ENCODE results near the gene KCNIP4. TPM values are rescaled to one million over a fixed set of nuclear protein-coding genes. Genes with fewer than 3 reads are reported as not detected.

Gene KCNIP4
- total and polyA plus RNA-seq, 2 of the 4 experiments (the other 2 are of a cell fraction) = not detected

DNA sequence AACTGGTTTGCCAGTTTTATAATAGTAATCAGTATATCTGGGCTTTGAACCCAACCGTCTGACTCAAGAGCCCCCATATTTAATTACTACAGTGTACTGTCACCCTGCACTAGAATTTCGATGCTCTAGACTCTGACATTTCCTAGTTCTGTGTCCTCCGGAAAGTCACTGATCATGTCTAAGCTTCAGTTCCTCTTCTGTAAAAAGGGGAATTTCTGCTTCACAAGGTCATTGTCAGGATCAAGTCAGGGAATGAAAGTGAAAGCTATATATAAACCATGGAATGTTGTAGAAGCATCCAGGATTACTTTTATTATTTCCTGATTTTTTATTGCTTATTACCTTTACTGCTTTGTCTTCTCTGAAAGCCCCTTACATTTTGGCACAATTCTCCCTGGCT, 4.0 kb upstream of the KCNIP4 start:
- Histone ChIP-seq H4K5ac (ENCODE audit: low read depth, low read length) (no peak overlapping the region), H3K4ac (ENCODE audit: low read depth, low read length) (no peak overlapping the region), H2BK20ac (ENCODE audit: low read depth, low read length) (no peak overlapping the region), H3K4me1 (ENCODE audit: control insufficient read depth, insufficient read depth, low read length) (no peaks in the 10 kb centered on the region), H3K36me3 (ENCODE audit: control insufficient read depth, insufficient read depth, low read length) (no peaks in the 10 kb centered on the region), H2BK5ac (ENCODE audit: low read depth, low read length, poor library complexity, severe bottlenecking) (no peak overlapping the region), H3K14ac (replicated peaks; ENCODE audit: low read depth, low read length) (no peak overlapping the region), H3K27ac (ENCODE audit: insufficient read depth, low read length) (no peak overlapping the region), H4K91ac (ENCODE audit: insufficient read depth, low read depth, low read length) (no peak overlapping the region), H2AK9ac (replicated peaks; ENCODE audit: low read depth, low read length, poor library complexity) (no peak overlapping the region), H3K23ac (ENCODE audit: low read depth, low read length) (no peak overlapping the region), H2BK120ac (ENCODE audit: low read depth, low read length) (no peak overlapping the region), H3K18ac (ENCODE audit: low read depth, low read length) (no peak overlapping the region), H2AK5ac (ENCODE audit: low read depth, low read length) (no peak overlapping the region), H4K20me1 (ENCODE audit: insufficient read depth, low read length) (no peaks in the 10 kb centered on the region), H3K79me1 (ENCODE audit: low read depth in 1 of 2, low read length in 2 of 2) (no peaks in the 10 kb centered on the region), H3K4me3 (ENCODE audit: insufficient read depth, low read depth, low read length) (no peak overlapping the region), H3K56ac (ENCODE audit: extremely low read depth, insufficient read depth, low read length) (no peak overlapping the region), H3K27me3 (ENCODE audit: control insufficient read depth, insufficient read depth, low read length) (peaks cover 17% of the 10 kb centered on the region), H3K9me3 (ENCODE audit: control insufficient read depth, insufficient read depth, low read length) (no peaks in the 10 kb centered on the region), H2BK15ac (ENCODE audit: low read depth, low read length) (no peak overlapping the region), H2AFZ (replicated peaks; ENCODE audit: low read length, poor library complexity) (no peak overlapping the region), H3K4me2 (ENCODE audit: low read depth, low read length) (no peak overlapping the region), H3K9ac (ENCODE audit: low read depth, low read length) (no peak overlapping the region), H3K9me1 (ENCODE audit: insufficient read depth, low read length) (no peaks in the 10 kb centered on the region), H4K8ac (ENCODE audit: low read depth in 2 of 2, low read length in 2 of 2) (no peak overlapping the region)
- TF ChIP-seq FOS (IDR thresholded peaks at IDR 0.05; ENCODE audit: low read depth, low read length) = no peak
- TF ChIP-seq SMC3 (IDR thresholded peaks at IDR 0.05; ENCODE audit: low read depth, low read length) = no peak
- no peak for TF ChIP-seq RCOR1 (IDR thresholded peaks at IDR 0.05; ENCODE audit: insufficient replicate concordance, low read length)
- TF ChIP-seq RAD21 (IDR thresholded peaks at IDR 0.05; ENCODE audit: low read length) = no peak
- TF ChIP-seq, protein P1, sequence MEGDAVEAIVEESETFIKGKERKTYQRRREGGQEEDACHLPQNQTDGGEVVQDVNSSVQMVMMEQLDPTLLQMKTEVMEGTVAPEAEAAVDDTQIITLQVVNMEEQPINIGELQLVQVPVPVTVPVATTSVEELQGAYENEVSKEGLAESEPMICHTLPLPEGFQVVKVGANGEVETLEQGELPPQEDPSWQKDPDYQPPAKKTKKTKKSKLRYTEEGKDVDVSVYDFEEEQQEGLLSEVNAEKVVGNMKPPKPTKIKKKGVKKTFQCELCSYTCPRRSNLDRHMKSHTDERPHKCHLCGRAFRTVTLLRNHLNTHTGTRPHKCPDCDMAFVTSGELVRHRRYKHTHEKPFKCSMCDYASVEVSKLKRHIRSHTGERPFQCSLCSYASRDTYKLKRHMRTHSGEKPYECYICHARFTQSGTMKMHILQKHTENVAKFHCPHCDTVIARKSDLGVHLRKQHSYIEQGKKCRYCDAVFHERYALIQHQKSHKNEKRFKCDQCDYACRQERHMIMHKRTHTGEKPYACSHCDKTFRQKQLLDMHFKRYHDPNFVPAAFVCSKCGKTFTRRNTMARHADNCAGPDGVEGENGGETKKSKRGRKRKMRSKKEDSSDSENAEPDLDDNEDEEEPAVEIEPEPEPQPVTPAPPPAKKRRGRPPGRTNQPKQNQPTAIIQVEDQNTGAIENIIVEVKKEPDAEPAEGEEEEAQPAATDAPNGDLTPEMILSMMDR (conservative IDR thresholded peaks at IDR 0.05; ENCODE audit: low read depth, low read length) = no peak
- no peak for TF ChIP-seq CEBPB (IDR thresholded peaks at IDR 0.05; ENCODE audit: low read depth, low read length)
- TF ChIP-seq RFX5 (IDR thresholded peaks at IDR 0.05; ENCODE audit: low read depth, low read length) = no peak
- no peak for TF ChIP-seq MAZ (IDR thresholded peaks at IDR 0.05; ENCODE audit: borderline replicate concordance, low read depth, low read length)
- no peak for TF ChIP-seq BHLHE40 (IDR thresholded peaks at IDR 0.05; ENCODE audit: low read depth, low read length)
- TF ChIP-seq MXI1 (IDR thresholded peaks at IDR 0.05; ENCODE audit: borderline replicate concordance, low read depth, low read length) = no peak
- TF ChIP-seq NFE2L2 (IDR thresholded peaks at IDR 0.05; ENCODE audit: low read depth, low read length) = no peak
- ATAC-seq (ENCODE audit: low read depth) (no peak), DNase-seq (no peak)
- intact Hi-C loops (cut with micrococcal nuclease) (no loop called here), dilution Hi-C loops (cut with HindIII; ENCODE audit: low sequenced_read_pairs, unreplicated experiment) (no loop called here), in situ Hi-C loops (cut with MboI; ENCODE audit: low sequenced_read_pairs) (no loop called here)
- ChIA-PET CTCF (no interaction called here), POLR2A (ENCODE audit: unreplicated experiment) (no interaction called here)
- WGBS, 2 experiments (ENCODE audit: extremely low coverage in 2 of 2, insufficient read length in 1 of 2) = no CpG with 5 or more reads among the region's 3 CpGs
- BruUV-seq (replicated peaks) = no TSS peak
